GM23248 (cell line): Measurements from ENCODE around the gene GSTM4. TPM values are rescaled to one million over a fixed set of nuclear protein-coding genes. Genes with fewer than 3 reads are reported as not detected.

ENCODE experiments used
- DNase-seq: peaks from one replicate; pipeline ENCODE4 v3.0.0-alpha.2; 2015
- H2AFZ ChIP-seq: fragments of 200-600 bp; sonication (generic); 2 replicates; pipeline ENCODE4 v1.6.1; 2016; ENCODE audit warnings: antibody characterized with exemption
- H3F3A ChIP-seq: fragments of 200-600 bp; sonication (generic); 2 replicates; pipeline ENCODE4 v1.6.1; 2016; ENCODE audit warnings: mild to moderate bottlenecking, antibody characterized with exemption, mixed run types; ENCODE audit not compliant: insufficient read depth
- H3K27ac ChIP-seq: fragments of 200-600 bp; sonication (generic); 2 replicates; pipeline ENCODE4 v1.5.1; 2016; ENCODE audit warnings: mild to moderate bottlenecking
- H3K27me3 ChIP-seq: fragments of 200-600 bp; sonication (generic); replicated peaks from 2 replicates; pipeline ENCODE4 v1.6.1; 2016; ENCODE audit warnings: mild to moderate bottlenecking; ENCODE audit not compliant: insufficient read depth
- H3K36me3 ChIP-seq: fragments of 200-600 bp; sonication (generic); 2 replicates; pipeline ENCODE4 v1.6.1; 2016; ENCODE audit warnings: low read depth, mild to moderate bottlenecking
- H3K4me1 ChIP-seq: fragments of 200-600 bp; sonication (generic); 2 replicates; pipeline ENCODE4 v1.6.1; 2016; ENCODE audit warnings: mild to moderate bottlenecking; ENCODE audit not compliant: insufficient read depth
- H3K4me2 ChIP-seq: fragments of 200-600 bp; sonication (generic); one replicate; pipeline ENCODE4 v1.6.1; 2016; ENCODE audit warnings: mild to moderate bottlenecking; ENCODE audit not compliant: unreplicated experiment
- H3K4me3 ChIP-seq: fragments of 200-600 bp; sonication (generic); 2 replicates; pipeline ENCODE4 v1.5.1; 2016; ENCODE audit warnings: mild to moderate bottlenecking
- H3K79me2 ChIP-seq: fragments of 200-600 bp; sonication (generic); 2 replicates; pipeline ENCODE4 v1.6.1; 2016; ENCODE audit warnings: mild to moderate bottlenecking; ENCODE audit not compliant: insufficient read depth
- H3K9ac ChIP-seq: fragments of 200-600 bp; sonication (generic); 2 replicates; pipeline ENCODE4 v1.6.1; 2016; ENCODE audit warnings: mild to moderate bottlenecking
- H3K9me2 ChIP-seq: fragments of 200-600 bp; sonication (generic); 2 replicates; pipeline ENCODE4 v1.6.1; 2016; ENCODE audit warnings: mixed run types, mild to moderate bottlenecking, moderate library complexity; ENCODE audit not compliant: insufficient read depth
- H3K9me3 ChIP-seq: fragments of 200-600 bp; sonication (generic); one replicate; pipeline ENCODE4 v1.6.1; 2017; ENCODE audit warnings: low read depth
- H4K20me1 ChIP-seq: fragments of 200-600 bp; sonication (generic); 2 replicates; pipeline ENCODE4 v1.6.0; 2016; ENCODE audit not compliant: insufficient read depth
- EZH2 ChIP-seq: fragments of 200-600 bp; sonication (generic); IDR thresholded peaks from 2 replicates; pipeline ENCODE4 v1.6.1; 2018; ENCODE audit warnings: antibody characterized with exemption, mild to moderate bottlenecking; ENCODE audit not compliant: insufficient read depth, poor library complexity, severe bottlenecking
- EZH2phosphoT487 ChIP-seq: fragments of 200-600 bp; sonication (generic); IDR thresholded peaks from 2 replicates; pipeline ENCODE4 v1.6.1; 2018; ENCODE audit warnings: antibody characterized with exemption, moderate library complexity, mild to moderate bottlenecking, low read depth; ENCODE audit not compliant: insufficient read depth
- whole genome bisulfite sequencing, 2 experiments: methylation state at CpG; one replicate each; pipeline ENCODE4 v1.1.6; 2015 to 2017; ENCODE audit warnings: low lambda C conversion rate in 2 of 2, low coverage in 1 of 2; ENCODE audit errors: missing lambda C conversion rate in 2 of 2; 5-methylcytosine and 5-hydroxymethylcytosine counted together
- in situ Hi-C: fragments of 300-500 bp; cut with MboI; formaldehyde crosslinking; loops from 2 replicates; pipeline ENCODE4 v1.15.0; 2020
- polyA plus RNA-seq: library from polyadenylated mRNA; unstranded; fragments of >200 nt; fragmentation: Nextera tagmentation; extraction: Ambion mirVana; gene quantifications from 2 replicates; pipeline ENCODE4 v1.2.1, GENCODE V29; 2016
- total RNA-seq: library from RNA; depleted of rRNA; stranded (reverse); fragments of >200 nt; shearing (Covaris generic); gene quantifications from 2 replicates; pipeline ENCODE4 v1.2.3, GENCODE V29; 2014

GSTM4 gene
- total and polyA plus RNA-seq, 2 experiments from 2014 or later, result 6.2 to 12.4 TPM

DNA sequence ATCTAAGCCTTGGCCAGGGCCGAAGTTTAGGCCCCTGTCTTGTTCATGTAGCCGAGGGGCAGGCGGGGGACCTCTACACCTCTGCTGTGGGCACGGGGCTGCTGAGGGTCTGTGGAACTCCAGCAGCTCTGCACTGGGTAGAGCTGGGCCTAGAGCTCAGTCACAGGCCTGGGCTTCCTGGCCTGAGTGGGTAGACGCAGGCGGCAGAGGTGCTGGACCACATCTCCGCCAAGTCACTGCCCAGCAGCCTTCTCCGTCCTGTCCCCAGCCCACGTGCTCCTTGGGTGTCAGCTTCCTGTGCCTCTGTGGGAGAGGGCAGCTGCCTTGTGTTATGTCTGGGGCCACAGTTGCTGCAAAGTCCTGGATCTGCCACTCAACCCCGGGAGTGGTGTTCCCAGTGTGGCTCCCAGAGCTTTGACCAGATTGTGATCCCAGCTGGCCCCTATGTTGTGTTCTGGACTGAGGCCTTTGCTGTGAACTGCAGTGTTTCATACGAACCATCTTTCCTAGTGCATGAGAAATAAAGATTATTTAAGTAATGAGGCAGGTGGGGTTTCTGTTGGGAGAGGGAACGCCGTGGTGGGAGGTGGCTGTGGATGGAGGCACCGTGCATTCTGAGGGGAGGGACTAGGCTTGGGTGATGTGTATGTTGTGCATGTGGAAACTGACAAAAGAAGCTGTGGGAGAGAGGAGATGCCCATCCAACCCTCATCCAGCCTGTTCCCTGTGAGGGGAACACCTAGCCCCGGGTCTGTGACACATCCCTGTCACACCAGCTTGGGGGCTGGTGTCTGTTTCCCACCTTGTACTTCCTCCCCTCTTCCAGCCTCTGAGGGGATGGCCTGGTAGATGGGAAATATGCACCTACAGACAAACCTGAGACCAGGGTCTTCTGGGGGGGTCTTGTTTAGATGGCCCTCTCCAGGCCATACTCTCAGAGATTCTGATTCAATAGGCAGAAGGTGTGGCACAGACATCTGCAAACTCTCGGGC, 24.1 kb upstream of the GSTM4 start:
- in situ Hi-C loops, result no loop called here
- Histone ChIP-seq H3K4me2 (no peak overlapping the region), H2AFZ (no peak overlapping the region), H3K9ac (no peak overlapping the region), H3K27ac (no peak overlapping the region), H3K27me3 (no peaks in the 10 kb centered on the region), H3K36me3 (peaks cover 16% of the 10 kb centered on the region; the same call in 1 of the 2 replicates), H3K79me2 (no peaks in the 10 kb centered on the region; the same call in 1 of the 2 replicates), H4K20me1 (no peaks in the 10 kb centered on the region), H3K4me1 (peaks cover 13% of the 10 kb centered on the region), H3K9me2 (no peaks in the 10 kb centered on the region), H3K9me3 (no peaks in the 10 kb centered on the region), H3K4me3 (no peak overlapping the region), H3F3A (peaks cover 23% of the 10 kb centered on the region)
- 79 to 81% methylated on average over 16 of the region's 16 CpGs for WGBS, 2 experiments
- no peak for DNase-seq
- TF ChIP-seq EZH2phosphoT487 (no peak), EZH2 (no peak)

- no peak overlapping the region for H2AFZ ChIP-seq
- H3F3A ChIP-seq, result peaks cover 23% of the 10 kb centered on the region
- no peaks in the 10 kb centered on the region for H3K9me2 ChIP-seq
- H3K9ac ChIP-seq, result no peak overlapping the region
- peaks cover 16% of the 10 kb centered on the region; the same call in 1 of the 2 replicates for H3K36me3 ChIP-seq
- H4K20me1 ChIP-seq, result no peaks in the 10 kb centered on the region
- WGBS, 2 experiments, result 26 to 34% methylated on average over 5 of the region's 5 CpGs
- in situ Hi-C loops, result no loop called here
- H3K27ac ChIP-seq, result no peak overlapping the region
- H3K9me3 ChIP-seq, result no peaks in the 10 kb centered on the region
- H3K4me1 ChIP-seq, result peaks cover 13% of the 10 kb centered on the region
- no peak overlapping the region for H3K4me3 ChIP-seq
- H3K4me2 ChIP-seq, result no peak overlapping the region
- no peak for DNase-seq
- H3K27me3 ChIP-seq, result no peaks in the 10 kb centered on the region
- TF ChIP-seq EZH2phosphoT487 (no peak), EZH2 (no peak)
- H3K79me2 ChIP-seq, result no peaks in the 10 kb centered on the region; the same call in 1 of the 2 replicates
Measured at GRCh38 chr1:109632671-109633346, 23.1 kb upstream of the GSTM4 start.

DNA sequence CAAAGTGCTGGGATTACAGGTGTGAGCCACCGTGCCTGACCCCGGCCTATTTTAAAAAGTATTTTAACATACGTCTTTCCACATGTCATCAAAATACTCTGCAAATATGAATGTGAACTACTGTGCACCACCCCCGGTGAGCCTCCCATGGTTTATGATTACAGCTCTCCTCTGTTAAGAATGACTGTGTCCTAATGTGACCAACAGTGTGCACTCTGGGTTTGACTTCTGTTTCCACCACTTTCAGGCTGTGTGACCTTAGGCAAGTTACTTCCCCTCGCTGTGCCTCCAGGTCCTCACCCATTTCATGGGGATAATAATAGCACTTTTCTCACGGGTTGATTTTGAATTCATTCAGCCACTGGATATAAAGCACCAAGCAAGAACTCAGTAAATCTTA, 21.6 kb upstream of the GSTM4 start:
- in situ Hi-C loops, result no loop called here
- no peaks in the 10 kb centered on the region for H3K9me3 ChIP-seq
- H3K36me3 ChIP-seq, result peaks cover 14% of the 10 kb centered on the region; the same call in 1 of the 2 replicates
- H3K4me1 ChIP-seq, result peaks cover 13% of the 10 kb centered on the region
- TF ChIP-seq EZH2phosphoT487 (no peak), EZH2 (no peak)
- no peak overlapping the region for H3K9ac ChIP-seq
- no peak overlapping the region for H3K27ac ChIP-seq
- no peak overlapping the region for H3K4me2 ChIP-seq
- no peaks in the 10 kb centered on the region for H3K9me2 ChIP-seq
- H3K79me2 ChIP-seq, result no peaks in the 10 kb centered on the region; the same call in 1 of the 2 replicates
- peaks cover 23% of the 10 kb centered on the region for H3F3A ChIP-seq
- DNase-seq, result no peak
- no peaks in the 10 kb centered on the region for H3K27me3 ChIP-seq
- H3K4me3 ChIP-seq, result no peak overlapping the region
- no peaks in the 10 kb centered on the region for H4K20me1 ChIP-seq
- 95 to 98% methylated on average over 6 of the region's 6 CpGs for WGBS, 2 experiments
- H2AFZ ChIP-seq, result no peak overlapping the region
